PFSK-1 (cell line): ENCODE data around the gene MRPL9.
A peak's percentile ranks its signal among the peaks of the same experiment; 100 is the strongest.

Source experiments
- FOXP2 ChIP-seq: optimal IDR thresholded peaks from 2 replicates; pipeline ENCODE3; 2011; ENCODE audit warnings: borderline replicate concordance, control low read depth, inconsistent platforms; ENCODE audit not compliant: insufficient read depth; ENCODE audit errors: extremely low read length, extremely low read depth
- POLR2AphosphoS5 ChIP-seq: IDR thresholded peaks from 2 replicates; pipeline ENCODE4 v1.6.1; 2012; ENCODE audit warnings: low read depth, mild to moderate bottlenecking, control low read depth, low read length, moderate library complexity
- SIN3A ChIP-seq: IDR thresholded peaks from 2 replicates; pipeline ENCODE4 v1.6.1; 2012; ENCODE audit warnings: mild to moderate bottlenecking, low read length, moderate library complexity, borderline replicate concordance; ENCODE audit not compliant: insufficient read depth
- TAF1 ChIP-seq: IDR thresholded peaks from 2 replicates; pipeline ENCODE4 v1.6.1; 2012; ENCODE audit warnings: low read length, control low read depth, borderline replicate concordance; ENCODE audit not compliant: insufficient read depth
- TF ChIP-seq, protein P1 (sequence below), 2 experiments: IDR thresholded peaks; 2 replicates each; pipeline versions ENCODE4 v1.6.1 to v1.8.0; 2011 to 2012; ENCODE audit warnings: low read depth in 2 of 2, low read length in 2 of 2, control low read depth in 1 of 2, inconsistent platforms in 1 of 2, mild to moderate bottlenecking in 1 of 2, moderate library complexity in 1 of 2; ENCODE audit not compliant: insufficient read depth in 1 of 2

The MRPL9 gene

DNA sequence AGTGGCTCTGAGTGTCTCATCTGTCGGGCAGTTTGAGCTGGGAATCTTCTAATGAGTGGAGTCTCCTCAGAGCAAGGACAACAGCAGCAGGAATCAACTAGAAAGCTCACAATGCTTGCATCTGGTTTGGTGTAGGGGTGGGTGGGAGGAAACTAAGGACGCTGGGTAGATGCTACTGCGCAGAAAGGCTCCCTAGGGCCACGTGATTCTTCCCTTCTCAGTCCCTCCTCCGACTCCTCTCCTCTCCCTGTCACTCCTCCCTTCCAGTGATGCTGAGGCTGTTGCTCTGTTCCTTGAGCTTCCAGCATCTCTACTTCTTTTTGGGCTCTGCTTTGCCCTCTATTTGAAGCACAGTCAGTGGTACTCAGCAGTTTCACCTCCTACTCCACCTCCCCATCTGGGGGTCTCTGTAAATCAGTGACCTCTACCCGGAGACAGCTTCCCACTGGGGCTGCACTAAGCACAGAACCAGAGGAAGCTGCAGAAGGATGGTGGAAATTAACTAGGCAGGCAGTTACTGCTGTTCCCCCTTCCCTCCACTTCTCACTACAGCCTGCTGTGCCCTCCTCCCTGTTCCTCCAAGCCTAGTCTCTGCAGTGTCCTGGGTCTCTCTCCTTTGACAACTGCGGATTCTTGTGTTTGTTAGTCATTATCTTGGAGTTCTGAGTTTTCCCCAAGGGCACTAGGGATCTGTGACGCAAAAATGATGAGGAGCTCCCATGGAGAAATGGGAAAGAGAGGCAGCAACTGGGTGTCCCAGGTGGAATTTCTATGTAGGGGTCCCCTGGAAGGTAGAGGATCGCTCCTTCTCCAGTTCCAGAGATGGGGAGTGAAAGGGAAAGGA, 36.1 kb upstream of the MRPL9 start:
- TF ChIP-seq SIN3A, result no peak
- no peak for TF ChIP-seq TAF1
- no peak for TF ChIP-seq POLR2AphosphoS5
- TF ChIP-seq FOXP2, result no peak
- TF ChIP-seq, protein P1, sequence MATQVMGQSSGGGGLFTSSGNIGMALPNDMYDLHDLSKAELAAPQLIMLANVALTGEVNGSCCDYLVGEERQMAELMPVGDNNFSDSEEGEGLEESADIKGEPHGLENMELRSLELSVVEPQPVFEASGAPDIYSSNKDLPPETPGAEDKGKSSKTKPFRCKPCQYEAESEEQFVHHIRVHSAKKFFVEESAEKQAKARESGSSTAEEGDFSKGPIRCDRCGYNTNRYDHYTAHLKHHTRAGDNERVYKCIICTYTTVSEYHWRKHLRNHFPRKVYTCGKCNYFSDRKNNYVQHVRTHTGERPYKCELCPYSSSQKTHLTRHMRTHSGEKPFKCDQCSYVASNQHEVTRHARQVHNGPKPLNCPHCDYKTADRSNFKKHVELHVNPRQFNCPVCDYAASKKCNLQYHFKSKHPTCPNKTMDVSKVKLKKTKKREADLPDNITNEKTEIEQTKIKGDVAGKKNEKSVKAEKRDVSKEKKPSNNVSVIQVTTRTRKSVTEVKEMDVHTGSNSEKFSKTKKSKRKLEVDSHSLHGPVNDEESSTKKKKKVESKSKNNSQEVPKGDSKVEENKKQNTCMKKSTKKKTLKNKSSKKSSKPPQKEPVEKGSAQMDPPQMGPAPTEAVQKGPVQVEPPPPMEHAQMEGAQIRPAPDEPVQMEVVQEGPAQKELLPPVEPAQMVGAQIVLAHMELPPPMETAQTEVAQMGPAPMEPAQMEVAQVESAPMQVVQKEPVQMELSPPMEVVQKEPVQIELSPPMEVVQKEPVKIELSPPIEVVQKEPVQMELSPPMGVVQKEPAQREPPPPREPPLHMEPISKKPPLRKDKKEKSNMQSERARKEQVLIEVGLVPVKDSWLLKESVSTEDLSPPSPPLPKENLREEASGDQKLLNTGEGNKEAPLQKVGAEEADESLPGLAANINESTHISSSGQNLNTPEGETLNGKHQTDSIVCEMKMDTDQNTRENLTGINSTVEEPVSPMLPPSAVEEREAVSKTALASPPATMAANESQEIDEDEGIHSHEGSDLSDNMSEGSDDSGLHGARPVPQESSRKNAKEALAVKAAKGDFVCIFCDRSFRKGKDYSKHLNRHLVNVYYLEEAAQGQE (IDR thresholded peaks at IDR 0.05; ENCODE audit: insufficient read depth in 1 of 2, low read depth in 2 of 2, low read length in 2 of 2), result no peak

DNA sequence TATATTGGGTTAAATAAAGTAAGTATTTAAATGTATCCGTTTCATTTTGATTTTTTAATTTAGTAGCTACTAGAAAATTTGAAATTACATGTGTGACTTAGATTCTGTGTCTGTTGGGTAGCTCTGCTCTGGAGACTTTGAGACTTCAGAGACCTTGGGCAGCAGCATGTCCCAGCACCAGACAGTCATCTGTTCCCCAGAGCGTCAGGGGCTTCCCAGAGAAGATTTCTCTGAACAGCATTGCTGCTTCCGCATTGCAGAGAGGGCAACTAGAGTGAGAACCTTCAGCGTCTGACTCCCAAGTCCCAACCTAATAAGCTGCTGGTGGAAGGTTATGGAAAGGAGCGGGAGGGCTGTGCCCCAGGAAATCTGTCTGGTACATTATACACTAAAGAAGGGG, 35.3 kb upstream of the MRPL9 start:
- TF ChIP-seq, protein P1 (IDR thresholded peaks at IDR 0.05; ENCODE audit: insufficient read depth in 1 of 2, low read depth in 2 of 2, low read length in 2 of 2), result no peak
- no peak for TF ChIP-seq TAF1

DNA sequence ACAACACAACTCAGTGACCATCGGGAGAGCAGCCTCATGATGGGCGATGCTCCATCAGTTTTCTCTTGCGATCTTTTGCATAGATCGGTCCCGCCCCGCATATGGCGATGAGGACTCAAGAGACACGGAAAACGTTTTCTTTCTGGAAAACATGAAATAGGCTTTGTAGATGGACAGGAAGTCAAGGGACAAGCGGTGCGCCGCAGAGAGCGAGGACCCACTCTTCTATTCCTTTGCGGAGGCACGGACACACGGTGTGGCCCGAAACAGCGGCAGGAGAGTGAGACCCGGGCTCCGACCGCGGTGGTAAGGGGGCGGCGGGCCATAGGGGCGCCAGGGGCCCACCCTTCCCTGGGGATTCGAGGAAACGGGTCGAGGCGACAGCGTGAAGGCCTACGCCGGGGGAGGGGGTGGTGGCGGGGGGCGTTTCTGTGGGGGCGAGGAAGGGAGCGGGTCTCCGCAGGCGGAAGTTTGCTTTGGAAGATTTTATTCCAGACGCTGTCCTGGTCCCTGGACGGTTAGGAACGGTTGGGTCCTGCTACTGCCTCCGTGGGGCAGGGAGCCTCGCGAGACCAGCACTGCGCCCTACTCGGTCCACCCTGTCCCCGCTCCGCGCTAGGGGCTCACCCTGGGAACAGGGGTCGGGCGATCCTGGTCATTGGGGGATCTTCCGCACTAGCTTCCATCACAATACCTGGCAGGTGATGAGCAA, 27.8 kb upstream of the MRPL9 start:
- TF ChIP-seq, protein P1 (IDR thresholded peaks at IDR 0.05; ENCODE audit: insufficient read depth in 1 of 2, low read depth in 2 of 2, low read length in 2 of 2), result no peak
- TF ChIP-seq POLR2AphosphoS5, result no peak
- TF ChIP-seq SIN3A, result peak; percentile 68; the same call in 1 of the 2 replicates
- no peak for TF ChIP-seq FOXP2
- no peak for TF ChIP-seq TAF1

DNA sequence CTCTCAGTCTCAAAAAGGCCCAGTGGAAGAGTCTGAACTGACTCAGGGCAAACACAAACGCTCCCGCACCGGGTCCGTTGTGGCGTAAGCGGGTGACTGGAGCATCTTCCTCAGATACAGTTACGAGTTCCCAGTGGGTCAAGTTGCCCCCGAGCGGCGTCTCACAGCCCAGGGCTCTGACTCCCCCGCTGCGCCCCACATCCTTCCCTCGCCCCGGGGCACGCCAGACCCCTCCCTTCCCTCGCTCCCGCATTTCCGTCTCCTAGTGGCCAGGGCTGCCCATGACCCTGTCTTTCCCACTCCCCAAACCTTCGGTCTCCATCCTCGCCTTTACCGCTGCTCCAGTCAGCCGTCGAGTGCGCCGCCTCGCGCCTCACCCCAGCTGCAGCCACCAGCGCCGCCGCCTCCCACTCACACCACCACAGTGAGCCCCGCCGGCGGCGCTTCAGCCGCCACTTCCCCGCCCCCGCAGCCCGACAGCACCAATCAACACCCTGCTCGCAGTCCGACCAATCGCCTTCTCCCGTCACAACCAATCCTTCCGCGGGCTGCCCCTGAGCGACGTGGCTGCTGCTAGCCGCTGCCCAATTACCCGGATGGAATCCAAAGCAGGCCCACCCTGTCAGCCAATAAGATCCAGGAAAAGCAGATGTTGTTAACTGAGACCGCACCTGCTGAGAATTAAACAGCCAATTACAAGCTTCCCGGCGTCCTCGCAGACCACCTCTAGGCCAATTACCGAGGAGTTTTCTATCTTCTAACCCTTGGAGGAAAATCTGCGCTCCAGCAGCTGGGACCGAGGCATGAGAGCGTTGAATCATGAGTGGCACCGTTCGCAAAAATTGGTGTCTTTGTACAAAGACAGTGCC, 27.0 kb upstream of the MRPL9 start, which contains the start of gene TDRKH:
TDRKH (minus strand) TSS at position 430 of the 869 bp plus-strand sequence. CDS start 7,478 bp downstream, outside the sequence.
- no peak for TF ChIP-seq SIN3A
- 0 out of 2 replicates have a peak, but pooled peaks have one; percentile 42 for TF ChIP-seq TAF1
- TF ChIP-seq, protein P1 (IDR thresholded peaks at IDR 0.05; ENCODE audit: insufficient read depth in 1 of 2, low read depth in 2 of 2, low read length in 2 of 2), result 0 out of 4 replicates have a peak, but pooled peaks of 1 of the 2 experiments have one; percentile 3
- TF ChIP-seq POLR2AphosphoS5, result peak; percentile 54
- TF ChIP-seq FOXP2, result peak; percentile 47
